ENCODE measurements around the gene LEMD1.
A peak's percentile ranks its signal among the peaks of the same experiment; 100 is the strongest.
"Not testable (repeated sequence)": the region's sequence is repeated elsewhere in the genome, so short reads cannot be mapped to it uniquely, and the experiment has no call there.

LEMD1 gene

DNA sequence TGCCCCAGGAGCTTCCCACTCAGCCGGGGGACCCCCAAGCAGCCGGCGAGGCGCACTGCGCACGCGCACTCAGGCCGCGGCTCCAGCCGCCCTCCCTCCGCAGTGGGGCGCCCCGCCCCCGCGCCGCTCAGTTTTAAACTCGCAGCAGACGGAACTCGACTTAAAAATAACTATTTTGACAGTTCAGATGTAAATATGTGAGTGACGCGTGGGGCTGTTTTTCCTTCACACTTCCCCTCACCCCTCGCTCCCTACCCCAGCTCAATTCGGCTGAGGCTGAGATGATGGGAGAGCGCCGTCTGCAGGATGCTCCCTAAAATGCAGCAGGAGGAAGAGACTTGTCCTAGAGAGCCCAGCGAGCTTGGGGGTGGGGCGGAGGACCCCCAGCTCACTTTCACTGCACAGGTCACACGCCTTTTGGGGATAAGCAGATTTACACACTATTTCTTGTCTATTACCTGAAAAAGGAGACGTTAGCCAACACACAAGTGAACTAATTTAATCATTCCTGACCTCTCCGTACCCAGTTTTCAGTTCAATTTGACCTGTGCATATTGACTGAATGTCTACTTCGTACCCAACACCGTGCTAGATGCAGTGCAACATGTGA lies 8.9 kb upstream of the LEMD1 start:
- DNase-seq (ENCODE audit: low read depth, low spot score): peak; percentile 77

GRCh38 chr1:205429762-205430695 lies 8.2 kb upstream of the LEMD1 start:
- no peak for DNase-seq (ENCODE audit: low read depth, low spot score)

GRCh38 chr1:205424901-205425600 lies 3.2 kb upstream of the LEMD1 start:
- DNase-seq (ENCODE audit: low read depth, low spot score): no peak

DNA sequence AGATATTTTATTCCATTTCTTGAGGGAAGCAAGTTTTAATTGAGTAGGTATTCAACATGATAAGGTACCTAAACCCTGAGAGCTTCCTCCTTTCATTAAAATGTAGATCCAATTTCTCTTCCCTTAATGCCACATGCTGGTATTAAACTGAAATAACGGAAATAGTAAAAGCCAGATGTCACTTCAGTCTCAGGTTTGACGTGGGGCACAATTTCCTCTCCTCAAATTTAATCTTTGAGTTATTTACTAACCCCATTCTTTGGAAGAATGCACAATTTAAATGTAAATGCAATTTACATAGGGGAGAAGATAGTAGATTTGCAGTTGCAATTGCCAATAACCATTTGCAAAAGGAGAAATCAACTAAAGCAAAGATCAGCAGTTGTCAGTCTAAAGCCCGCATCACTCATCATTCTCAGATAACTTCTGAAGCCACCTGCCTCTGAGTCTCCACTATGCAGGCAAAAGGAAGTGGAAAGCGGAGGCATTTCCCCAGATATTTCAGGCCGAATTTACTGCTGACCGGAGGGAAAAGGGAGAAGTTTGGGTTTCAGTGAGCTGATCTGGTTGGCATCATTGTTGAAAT lies 2.1 kb upstream of the LEMD1 start:
- DNase-seq (ENCODE audit: low read depth, low spot score): no peak

DNA sequence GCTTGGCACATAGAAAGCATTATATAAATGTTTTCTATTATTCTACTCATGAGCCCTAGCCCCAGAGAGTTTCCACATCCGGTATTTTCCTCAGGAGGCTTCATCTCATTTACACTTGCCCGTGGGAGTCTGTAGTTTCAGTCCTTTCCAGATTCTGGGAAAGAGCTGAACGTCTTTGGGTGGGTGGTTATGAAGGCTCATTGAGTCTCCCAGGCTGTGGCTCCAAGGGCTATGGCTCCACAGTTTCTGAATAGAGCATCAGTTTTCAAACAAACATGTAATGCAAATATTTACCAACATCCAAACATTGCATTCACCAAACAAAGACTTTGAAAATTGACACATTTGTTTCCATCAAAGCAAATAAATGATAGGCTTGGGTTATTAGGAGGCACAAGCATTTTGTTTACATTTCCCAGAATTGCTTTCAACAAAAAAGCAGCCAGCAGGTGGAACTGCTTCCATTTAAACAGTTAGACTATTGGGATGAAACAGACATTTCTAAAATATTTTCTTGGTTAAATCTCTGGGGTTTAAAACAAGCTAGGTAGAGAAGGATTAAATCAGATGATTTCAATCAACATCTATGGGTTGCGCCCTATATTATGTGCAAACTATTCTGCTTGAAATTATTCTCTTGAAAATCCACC lies 1.3 kb upstream of the LEMD1 start:
- no peak for DNase-seq (ENCODE audit: low read depth, low spot score)

GRCh38 chr1:205420938-205421337 lies 918 bp downstream of the LEMD1 start:
- no peak for DNase-seq (ENCODE audit: low read depth, low spot score)

DNA sequence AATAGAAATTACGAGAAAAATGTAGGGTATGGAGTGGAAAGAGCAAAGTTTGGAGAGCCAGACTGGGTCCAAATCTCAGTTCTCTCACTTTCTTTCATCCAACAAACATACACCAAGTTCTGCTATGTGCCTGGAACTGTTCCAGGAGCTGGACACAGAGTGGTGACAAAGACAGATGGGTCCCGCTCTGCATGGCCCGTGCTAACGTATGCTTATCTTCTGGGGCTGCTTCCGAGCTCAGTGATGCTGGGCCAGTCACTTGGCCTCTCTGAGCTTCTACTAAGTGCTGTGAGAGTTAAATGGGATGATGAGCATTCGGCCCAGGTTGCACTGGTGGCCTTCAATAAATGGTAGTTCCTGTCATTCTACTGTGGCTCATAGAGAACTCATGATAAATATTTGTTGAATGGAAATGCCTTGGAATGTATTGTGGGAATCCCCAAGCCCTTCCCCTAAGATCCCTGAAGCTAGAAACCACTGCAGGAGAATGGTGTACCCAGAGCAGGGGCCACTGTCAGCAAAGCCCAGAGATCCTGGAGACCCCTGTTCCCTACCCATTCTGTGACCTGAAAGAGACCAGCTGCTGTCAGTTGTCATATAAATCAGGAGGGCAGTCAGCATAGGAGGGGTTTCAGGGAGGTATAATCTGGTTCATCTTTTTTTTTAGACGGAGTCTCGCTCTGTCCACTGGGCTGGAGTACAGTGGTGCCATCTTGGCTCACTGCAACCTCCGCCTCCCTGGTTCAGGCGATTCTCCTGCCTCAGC lies 3.8 kb downstream of the LEMD1 start:
- DNase-seq (ENCODE audit: low read depth, low spot score): no peak

- no peak for DNase-seq (ENCODE audit: low read depth, low spot score)
These were observed 5.5 kb downstream of the LEMD1 start for GRCh38 chr1:205416322-205416721.

DNA sequence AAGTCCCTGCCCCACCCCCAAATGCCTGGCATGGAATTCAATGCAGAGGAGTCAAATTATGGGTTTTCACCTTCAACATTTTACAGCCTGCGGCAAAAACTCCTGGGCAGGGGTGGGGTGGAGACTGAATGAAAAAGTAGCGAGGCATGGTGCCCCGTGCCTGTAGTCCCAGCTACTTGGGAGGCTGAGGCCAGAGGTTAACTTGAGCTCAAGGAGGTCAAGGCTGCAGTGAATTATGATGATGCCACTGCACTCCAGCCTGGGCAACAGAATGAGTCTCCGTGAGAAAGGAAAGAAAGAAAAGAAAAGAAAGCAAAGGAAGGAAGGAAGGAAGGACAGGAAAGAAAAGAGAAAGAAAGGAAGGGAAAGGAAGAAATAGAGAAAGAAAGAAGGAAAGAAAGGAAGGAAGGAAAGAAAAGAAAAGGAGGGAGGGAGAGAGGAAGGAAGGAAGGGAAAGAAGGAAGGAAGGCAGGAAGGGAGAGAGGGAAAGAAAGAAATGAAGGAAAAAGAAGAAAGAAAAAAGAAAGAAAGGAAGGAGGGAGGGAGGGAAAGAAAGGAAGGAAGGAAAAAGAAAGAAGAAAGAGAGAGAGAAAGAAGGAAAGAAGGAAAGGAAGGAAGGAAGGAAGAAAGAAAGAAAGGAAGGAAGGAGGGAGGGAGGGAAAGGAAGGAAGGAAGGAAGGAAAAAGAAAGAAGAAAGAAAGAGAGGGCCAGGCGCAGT lies 11.1 kb downstream of the LEMD1 start:
- no peak for DNase-seq (ENCODE audit: low read depth, low spot score)

- DNase-seq (ENCODE audit: low read depth, low spot score): no peak
These were observed 13.9 kb downstream of the LEMD1 start for GRCh38 chr1:205407970-205408369.

GRCh38 chr1:205406252-205406651 lies 15.6 kb downstream of the LEMD1 start:
- not testable (repeated sequence) for DNase-seq (ENCODE audit: low read depth, low spot score)

DNA sequence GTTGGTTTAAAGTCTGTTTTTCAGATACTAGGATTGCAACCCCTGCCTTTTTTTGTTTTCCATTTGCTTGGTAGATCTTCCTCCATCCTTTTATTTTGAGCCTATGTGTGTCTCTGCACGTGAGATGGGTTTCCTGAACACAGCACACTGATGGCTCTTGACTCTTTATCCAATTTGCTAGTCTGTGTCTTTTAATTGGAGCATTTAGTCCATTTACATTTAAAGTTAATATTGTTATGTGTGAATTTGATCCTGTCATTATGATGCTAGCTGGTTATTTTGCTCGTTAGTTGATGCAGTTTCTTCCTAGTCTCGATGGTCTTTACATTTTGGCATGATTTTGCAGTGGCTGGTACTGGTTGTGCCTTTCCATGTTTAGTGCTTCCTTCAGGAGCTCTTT lies 17.4 kb downstream of the LEMD1 start:
- not testable (repeated sequence) for DNase-seq (ENCODE audit: low read depth, low spot score)

DNA sequence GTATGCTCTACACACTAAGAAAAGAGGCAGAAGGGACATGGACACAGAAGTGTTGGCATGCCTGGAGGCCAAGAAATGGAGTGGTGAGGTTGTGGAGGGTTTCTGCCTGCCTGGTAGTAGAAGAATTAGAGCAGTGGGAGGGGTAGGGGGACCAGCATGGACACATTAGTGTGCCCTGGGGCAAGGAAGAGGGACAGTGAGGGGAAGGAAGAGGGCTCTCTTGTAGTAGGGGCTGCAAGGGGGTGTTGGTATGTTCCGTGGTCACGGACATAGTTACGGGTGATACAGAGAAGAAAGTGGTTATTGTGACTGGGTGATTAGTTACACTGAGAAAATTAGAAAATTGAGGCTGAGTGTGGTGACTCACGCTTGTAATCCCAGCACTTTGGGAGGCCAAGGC lies 23.3 kb downstream of the LEMD1 start:
- no peak for DNase-seq (ENCODE audit: low read depth, low spot score)

DNA sequence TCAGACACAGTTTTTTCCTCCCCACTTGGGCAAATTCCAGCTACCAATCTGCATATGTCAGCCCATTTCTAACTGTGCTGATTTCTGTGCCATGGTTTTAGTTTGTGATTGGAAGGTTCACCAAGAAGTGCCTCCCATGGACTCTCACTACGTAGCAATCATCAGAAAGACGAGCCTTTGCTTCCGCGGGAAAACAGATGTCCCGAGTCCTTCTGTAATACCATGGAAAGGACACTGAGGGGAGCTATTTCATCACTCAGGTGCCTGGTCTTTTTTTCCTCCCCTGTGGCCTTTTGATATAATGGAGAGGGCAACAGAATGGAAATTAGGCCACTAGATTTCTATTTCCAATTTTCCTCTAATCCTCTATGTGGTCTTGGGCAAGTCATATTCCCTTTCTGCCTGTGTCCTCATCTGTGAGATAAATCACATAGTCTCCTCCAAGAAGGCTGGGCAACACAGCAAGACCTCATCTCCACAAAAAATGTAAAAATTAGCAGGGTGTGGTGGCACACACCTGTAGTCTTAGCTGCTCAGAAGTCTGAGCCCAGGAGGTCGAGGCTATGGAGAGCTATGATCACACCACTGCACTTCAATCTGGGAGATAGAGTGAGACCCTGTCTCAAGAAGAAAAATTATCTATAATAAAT lies 24.8 kb downstream of the LEMD1 start:
- peak; percentile 71 for DNase-seq (ENCODE audit: low read depth, low spot score)

- DNase-seq (ENCODE audit: low read depth, low spot score): no peak
These were observed 26.2 kb downstream of the LEMD1 start for GRCh38 chr1:205395616-205396015.

- no peak for DNase-seq (ENCODE audit: low read depth, low spot score)
These were observed 29.2 kb downstream of the LEMD1 start for GRCh38 chr1:205392650-205393049.

DNA sequence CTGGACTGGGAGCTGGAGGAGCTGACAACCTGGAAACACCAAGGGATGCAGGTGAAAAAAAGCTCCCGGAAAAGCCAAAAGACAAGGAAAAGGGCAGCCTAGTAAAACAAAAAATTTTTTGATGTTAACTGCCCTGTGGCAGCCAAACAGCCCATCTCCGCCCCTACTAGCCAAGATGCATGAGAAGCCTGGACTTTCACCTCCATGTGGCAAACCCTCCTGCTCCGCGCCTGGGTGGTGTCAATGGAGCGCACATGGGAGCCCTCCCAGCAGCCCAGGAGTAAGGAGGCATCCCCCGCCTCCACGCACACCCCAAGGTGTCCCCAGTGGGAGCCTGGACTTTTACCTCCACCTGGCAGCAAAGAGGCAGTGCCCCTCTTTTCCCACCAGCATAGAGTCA lies 30.5 kb downstream of the LEMD1 start:
- no peak for DNase-seq (ENCODE audit: low read depth, low spot score)

DNA sequence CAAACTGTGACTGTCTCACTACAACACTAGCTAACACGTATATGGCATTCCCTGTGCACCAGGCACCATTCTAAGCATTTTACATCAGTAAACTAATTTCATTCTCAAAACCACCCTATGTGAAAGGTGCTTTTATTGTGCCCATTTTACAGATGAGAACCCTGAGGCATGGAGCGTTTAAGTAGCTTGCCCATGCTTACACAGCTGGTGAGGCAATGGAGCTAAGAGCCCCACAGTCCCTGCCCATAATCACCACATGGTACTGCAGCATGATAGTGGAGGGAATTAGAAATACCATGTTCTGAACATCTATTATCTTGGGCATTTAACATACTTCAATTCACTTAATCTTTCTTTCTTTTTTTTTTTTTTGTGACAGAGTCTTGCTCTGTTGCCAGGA lies 34.0 kb downstream of the LEMD1 start:
- DNase-seq (ENCODE audit: low read depth, low spot score): no peak

- DNase-seq (ENCODE audit: low read depth, low spot score): not testable (repeated sequence)
These were observed 38.9 kb downstream of the LEMD1 start for GRCh38 chr1:205382990-205383389.

- no peak for DNase-seq (ENCODE audit: low read depth, low spot score)
These were observed 39.3 kb downstream of the LEMD1 start for GRCh38 chr1:205382561-205382960.
